Sigmoid colon (tissue), 4 donors: Measurements from ENCODE around the gene CAPZA2.

Source experiments
- POLR2A ChIP-seq, 2 donors: fragments of 450-650 bp; IDR thresholded peaks; one replicate each; pipeline ENCODE4 v1.6.1; 2016; ENCODE audit warnings: antibody characterized with exemption in 2 of 2, mild to moderate bottlenecking in 2 of 2, moderate library complexity in 2 of 2
- POLR2AphosphoS5 ChIP-seq, 4 donors: sonication (generic); formaldehyde crosslinking; IDR thresholded peaks; one replicate each; pipeline ENCODE4 v1.6.1; 2017; ENCODE audit warnings: antibody characterized with exemption in 4 of 4

GRCh38 chr7:116829041-116829440 lies 33.3 kb upstream of the CAPZA2 start:
- TF ChIP-seq POLR2AphosphoS5 (IDR thresholded peaks at IDR 0.05), result no peak
- TF ChIP-seq POLR2A (IDR thresholded peaks at IDR 0.05), result no peak
